ENCODE measurements around the gene ZNF500.

The ZNF500 gene

DNA sequence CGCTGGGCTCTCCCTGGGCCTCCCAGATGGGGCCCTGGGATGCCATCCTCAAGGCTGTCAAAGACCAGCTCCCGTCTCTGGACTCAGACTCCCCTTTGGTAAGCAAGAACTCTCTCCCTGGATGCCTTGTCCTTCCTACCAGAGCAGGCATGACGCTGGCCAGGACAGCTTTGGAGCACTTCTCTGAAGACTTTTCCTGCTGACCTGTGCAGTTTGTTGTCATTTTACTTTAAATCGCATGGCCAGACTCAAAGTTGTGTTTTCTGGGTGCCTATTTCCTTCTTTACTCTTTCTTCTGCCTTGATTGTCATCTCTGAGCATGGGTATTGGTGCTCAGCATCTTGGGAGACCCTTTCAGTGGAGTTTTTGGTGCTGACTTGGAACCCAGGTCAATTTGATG lies 30.4 kb downstream of the ZNF500 start:
- Histone ChIP-seq H3K27me3 (ENCODE audit: control insufficient read depth, insufficient read depth, low read length) (no peaks in the 10 kb centered on the region), H3K4me3 (ENCODE audit: low read depth, low read length) (no peak overlapping the region), H3K9me3 (ENCODE audit: control insufficient read depth, insufficient read depth, low read length) (no peaks in the 10 kb centered on the region), H3K27ac (ENCODE audit: low read depth, low read length) (no peak overlapping the region), H3K9ac (ENCODE audit: low read depth, low read length) (no peak overlapping the region), H3K36me3 (ENCODE audit: control insufficient read depth, insufficient read depth, low read length) (0 out of 2 replicates have a peak, but pooled peaks cover 5% of the 10 kb centered on the region), H3K4me1 (ENCODE audit: control insufficient read depth, insufficient read depth, low read length) (no peaks in the 10 kb centered on the region)

DNA sequence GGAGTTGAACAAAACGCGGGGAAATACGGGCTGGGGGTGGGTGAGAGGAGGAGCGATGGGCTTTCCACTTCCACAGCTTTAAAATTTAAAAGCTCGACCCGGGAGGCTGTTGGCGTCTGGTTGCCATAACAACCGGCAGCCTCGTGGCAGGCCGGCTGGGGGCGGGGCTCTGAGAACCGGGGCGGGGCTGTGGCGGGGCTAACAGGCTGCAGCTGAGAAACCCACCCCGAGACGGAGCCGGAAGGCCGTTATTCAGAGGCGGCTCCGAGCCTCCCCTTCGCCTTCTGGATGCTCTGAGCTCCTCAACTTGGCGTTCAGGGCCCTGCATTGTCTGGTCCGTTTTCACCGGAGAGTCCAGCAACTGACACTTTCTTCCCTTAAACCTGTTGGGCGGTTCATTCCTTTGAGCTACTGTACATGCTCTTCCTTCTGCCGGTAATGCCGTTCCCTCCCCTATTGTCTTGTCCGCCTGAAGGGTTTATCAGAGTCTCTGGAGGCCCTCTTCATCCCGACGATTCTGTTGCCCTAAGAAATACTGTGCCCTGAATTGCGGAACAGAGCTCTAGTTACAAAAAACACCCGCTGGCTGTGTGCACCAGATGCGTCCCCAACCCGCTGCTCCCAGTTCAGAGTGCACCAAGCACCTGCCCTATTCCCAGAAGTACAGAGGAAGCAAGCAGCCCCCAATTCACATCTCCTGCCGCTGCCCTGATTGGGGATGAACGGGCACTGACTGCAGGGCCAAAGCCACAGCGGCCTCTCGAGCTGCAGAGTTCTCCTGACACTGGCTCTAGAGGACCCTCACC lies 32.0 kb downstream of the ZNF500 start:
- Histone ChIP-seq H3K9me3 (ENCODE audit: control insufficient read depth, insufficient read depth, low read length) (no peaks in the 10 kb centered on the region), H3K4me3 (ENCODE audit: low read depth, low read length) (peak overlapping the region; percentile 89), H3K27ac (ENCODE audit: low read depth, low read length) (peak overlapping the region; percentile 90), H3K36me3 (ENCODE audit: control insufficient read depth, insufficient read depth, low read length) (peaks cover 19% of the 10 kb centered on the region), H3K4me1 (ENCODE audit: control insufficient read depth, insufficient read depth, low read length) (no peaks in the 10 kb centered on the region), H3K9ac (ENCODE audit: low read depth, low read length) (peak overlapping the region; percentile 15; the same call in 1 of the 2 replicates), H3K27me3 (ENCODE audit: control insufficient read depth, insufficient read depth, low read length) (no peaks in the 10 kb centered on the region)

DNA sequence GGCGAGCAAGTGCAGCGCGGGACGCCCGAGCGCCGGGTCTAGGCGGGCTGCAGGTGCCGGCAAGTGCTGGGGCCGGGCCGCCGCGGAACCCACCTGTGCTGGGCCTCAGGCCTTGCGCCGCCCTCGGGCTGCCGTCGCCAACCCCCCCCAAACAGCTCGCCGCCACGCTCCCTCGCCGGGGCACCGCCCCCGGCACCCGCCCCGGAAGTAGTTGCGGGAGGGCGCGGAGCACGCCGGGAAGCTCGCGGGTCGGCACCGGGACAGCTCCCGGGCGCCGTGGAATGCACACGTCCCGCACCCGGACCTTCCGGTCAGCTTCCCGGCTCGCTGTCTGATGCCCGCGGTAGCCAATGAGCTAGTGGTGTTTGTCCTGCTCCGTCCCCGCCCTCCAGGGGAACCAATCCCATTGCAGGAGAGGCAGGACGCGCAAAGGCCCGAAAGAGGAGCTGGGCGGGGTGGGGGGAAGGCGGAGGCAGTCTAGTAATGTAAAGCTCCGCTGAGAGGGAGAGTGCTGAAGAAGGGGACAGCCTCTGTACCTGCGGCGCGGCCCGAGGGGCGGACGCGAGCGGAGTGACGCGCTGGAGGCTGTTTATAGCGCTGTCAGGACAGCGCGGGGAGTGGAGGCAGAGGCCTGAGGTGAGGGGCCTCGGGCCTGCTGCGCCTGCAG lies 32.8 kb downstream of the ZNF500 start, which contains the start of the genes ANKS3 and DNAAF8:
Gene ANKS3 (minus strand): TSS at position 209 of the 667 bp plus-strand sequence. CDS start 4,122 bp downstream, outside the sequence.
Gene DNAAF8 (plus strand): TSS at position 475 of the 667 bp plus-strand sequence. CDS start 1,978 bp downstream, outside the sequence.
- no peaks in the 10 kb centered on the region for H3K27me3 ChIP-seq (ENCODE audit: control insufficient read depth, insufficient read depth, low read length)
- H3K27ac ChIP-seq (ENCODE audit: low read depth, low read length): peak within 1 kb of the TSS; percentile 90
- peak within 1 kb of the TSS; percentile 67 for H3K9ac ChIP-seq (ENCODE audit: low read depth, low read length)
- no peaks in the 10 kb centered on the region for H3K9me3 ChIP-seq (ENCODE audit: control insufficient read depth, insufficient read depth, low read length)
- H3K4me3 ChIP-seq (ENCODE audit: low read depth, low read length): peak within 1 kb of the TSS; percentile 89
- H3K36me3 ChIP-seq (ENCODE audit: control insufficient read depth, insufficient read depth, low read length): peaks cover 25% of the 10 kb centered on the region
- no peaks in the 10 kb centered on the region for H3K4me1 ChIP-seq (ENCODE audit: control insufficient read depth, insufficient read depth, low read length)

DNA sequence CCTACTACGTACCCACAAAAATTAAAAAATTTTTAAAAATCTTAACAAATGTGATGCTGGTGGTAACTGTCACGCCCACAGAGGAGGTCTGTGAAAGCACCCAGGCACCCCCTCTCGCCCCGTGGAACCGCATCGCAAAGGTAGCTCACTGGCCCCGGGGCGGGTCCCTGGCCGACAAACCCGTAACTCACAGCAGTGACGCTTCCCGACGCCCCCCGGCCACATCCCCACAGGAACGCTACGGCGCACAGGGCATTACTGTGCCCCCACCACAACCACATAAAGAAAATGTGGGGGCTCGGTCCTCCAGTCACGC lies 33.3 kb downstream of the ZNF500 start:
- H3K4me3 ChIP-seq (ENCODE audit: low read depth, low read length): peak overlapping the region; percentile 89
- no peaks in the 10 kb centered on the region for H3K4me1 ChIP-seq (ENCODE audit: control insufficient read depth, insufficient read depth, low read length)
- H3K9ac ChIP-seq (ENCODE audit: low read depth, low read length): peak overlapping the region; percentile 67
- H3K27ac ChIP-seq (ENCODE audit: low read depth, low read length): peak overlapping the region; percentile 90
- peaks cover 30% of the 10 kb centered on the region for H3K36me3 ChIP-seq (ENCODE audit: control insufficient read depth, insufficient read depth, low read length)
- no peaks in the 10 kb centered on the region for H3K9me3 ChIP-seq (ENCODE audit: control insufficient read depth, insufficient read depth, low read length)
- no peaks in the 10 kb centered on the region for H3K27me3 ChIP-seq (ENCODE audit: control insufficient read depth, insufficient read depth, low read length)

DNA sequence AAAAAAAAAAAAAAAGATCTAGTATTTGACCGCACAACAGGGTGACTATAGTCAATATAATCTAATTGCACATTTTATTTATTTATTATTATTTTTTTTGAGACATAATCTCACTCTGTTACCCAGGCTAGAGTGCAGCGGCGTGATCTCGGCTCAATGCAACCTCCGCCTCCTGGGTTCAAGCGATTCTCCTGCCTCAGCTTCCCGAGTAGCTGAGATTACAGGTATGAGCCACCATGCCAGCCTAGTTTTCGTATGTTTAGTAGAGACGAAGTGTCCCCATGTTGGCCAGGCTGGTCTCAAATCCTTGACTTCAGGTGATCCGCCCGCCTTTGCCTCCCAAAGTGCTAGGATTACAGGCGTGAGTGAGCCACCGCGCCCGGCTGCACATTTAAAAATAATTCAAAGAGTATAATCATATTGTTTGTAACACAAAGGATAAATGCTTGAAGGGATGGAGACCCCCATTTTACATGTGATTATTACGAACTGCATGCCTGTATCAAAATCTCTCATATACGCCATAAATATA lies 33.7 kb downstream of the ZNF500 start:
- H3K4me3 ChIP-seq (ENCODE audit: low read depth, low read length): peak overlapping the region; percentile 89
- no peaks in the 10 kb centered on the region for H3K27me3 ChIP-seq (ENCODE audit: control insufficient read depth, insufficient read depth, low read length)
- H3K9me3 ChIP-seq (ENCODE audit: control insufficient read depth, insufficient read depth, low read length): no peaks in the 10 kb centered on the region
- H3K4me1 ChIP-seq (ENCODE audit: control insufficient read depth, insufficient read depth, low read length): no peaks in the 10 kb centered on the region
- peaks cover 34% of the 10 kb centered on the region for H3K36me3 ChIP-seq (ENCODE audit: control insufficient read depth, insufficient read depth, low read length)
- H3K27ac ChIP-seq (ENCODE audit: low read depth, low read length): peak overlapping the region; percentile 90
- H3K9ac ChIP-seq (ENCODE audit: low read depth, low read length): peak overlapping the region; percentile 67

DNA sequence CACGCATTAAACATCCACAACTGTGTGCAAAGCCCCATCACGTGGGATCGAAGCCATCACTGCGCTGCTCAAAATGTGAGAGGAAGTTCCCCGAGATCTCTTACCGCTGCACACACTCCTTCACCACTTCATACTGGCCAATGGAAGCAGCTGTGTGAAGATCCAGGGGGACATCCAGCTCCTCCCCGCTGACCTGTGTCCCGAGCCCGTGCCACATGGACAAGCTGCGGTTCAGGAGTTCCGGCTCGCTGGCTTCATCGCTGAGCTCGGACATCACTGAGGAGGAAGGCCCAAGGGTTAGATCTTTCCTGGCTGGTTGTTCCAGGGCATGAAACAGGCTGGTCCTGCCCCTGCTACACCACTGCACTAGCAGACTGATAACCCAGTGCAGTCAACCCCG lies 37.1 kb downstream of the ZNF500 start:
- no peak overlapping the region for H3K27ac ChIP-seq (ENCODE audit: low read depth, low read length)
- H3K4me3 ChIP-seq (ENCODE audit: low read depth, low read length): no peak overlapping the region
- H3K27me3 ChIP-seq (ENCODE audit: control insufficient read depth, insufficient read depth, low read length): no peaks in the 10 kb centered on the region
- no peak overlapping the region for H3K9ac ChIP-seq (ENCODE audit: low read depth, low read length)
- H3K36me3 ChIP-seq (ENCODE audit: control insufficient read depth, insufficient read depth, low read length): peaks cover 60% of the 10 kb centered on the region
- H3K9me3 ChIP-seq (ENCODE audit: control insufficient read depth, insufficient read depth, low read length): no peaks in the 10 kb centered on the region
- H3K4me1 ChIP-seq (ENCODE audit: control insufficient read depth, insufficient read depth, low read length): no peaks in the 10 kb centered on the region

DNA sequence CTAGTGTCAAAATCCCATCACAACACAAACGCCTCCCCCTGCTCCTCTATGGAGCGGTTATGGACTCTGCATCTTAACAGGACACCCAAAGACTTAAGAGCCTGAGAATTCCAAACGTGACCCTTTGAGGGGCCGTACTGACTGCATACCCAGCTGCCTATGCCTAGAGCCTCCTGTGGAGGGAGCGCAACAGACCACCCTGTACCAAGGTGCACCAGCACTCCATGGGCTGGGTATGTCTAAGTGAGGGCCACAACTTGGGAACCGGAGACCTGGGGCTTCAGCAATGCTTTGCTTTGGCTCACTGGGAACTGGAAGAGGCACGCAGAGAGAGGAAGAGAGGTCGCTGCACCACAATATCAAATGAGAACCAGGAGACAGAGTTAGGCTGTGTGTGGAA lies 38.3 kb downstream of the ZNF500 start:
- Histone ChIP-seq H3K27me3 (ENCODE audit: control insufficient read depth, insufficient read depth, low read length) (no peaks in the 10 kb centered on the region), H3K4me1 (ENCODE audit: control insufficient read depth, insufficient read depth, low read length) (no peaks in the 10 kb centered on the region), H3K4me3 (ENCODE audit: low read depth, low read length) (no peak overlapping the region), H3K36me3 (ENCODE audit: control insufficient read depth, insufficient read depth, low read length) (peaks cover 72% of the 10 kb centered on the region), H3K27ac (ENCODE audit: low read depth, low read length) (no peak overlapping the region), H3K9ac (ENCODE audit: low read depth, low read length) (no peak overlapping the region), H3K9me3 (ENCODE audit: control insufficient read depth, insufficient read depth, low read length) (no peaks in the 10 kb centered on the region)

DNA sequence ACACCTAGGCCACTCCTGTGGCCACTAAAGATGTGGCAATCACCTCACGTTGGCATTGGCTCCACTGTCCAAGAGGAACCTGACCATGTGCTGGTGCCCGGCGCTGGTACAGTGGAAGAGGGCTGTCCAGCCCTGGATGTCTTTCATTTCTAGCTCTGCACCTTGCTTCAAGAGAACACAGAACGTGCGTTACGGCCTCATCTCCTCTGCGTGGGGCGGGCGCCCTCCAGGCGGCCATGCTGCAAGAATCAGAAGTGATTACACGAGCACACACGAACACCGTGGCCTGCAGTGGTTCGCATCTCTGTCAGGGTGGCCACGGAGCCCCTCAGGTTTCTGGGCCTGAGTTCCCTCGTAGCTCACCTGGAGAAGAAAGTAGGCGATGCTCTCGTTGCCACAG lies 40.3 kb downstream of the ZNF500 start:
- H3K27me3 ChIP-seq (ENCODE audit: control insufficient read depth, insufficient read depth, low read length): no peaks in the 10 kb centered on the region
- no peak overlapping the region for H3K4me3 ChIP-seq (ENCODE audit: low read depth, low read length)
- H3K9me3 ChIP-seq (ENCODE audit: control insufficient read depth, insufficient read depth, low read length): no peaks in the 10 kb centered on the region
- no peak overlapping the region for H3K9ac ChIP-seq (ENCODE audit: low read depth, low read length)
- no peaks in the 10 kb centered on the region for H3K4me1 ChIP-seq (ENCODE audit: control insufficient read depth, insufficient read depth, low read length)
- H3K36me3 ChIP-seq (ENCODE audit: control insufficient read depth, insufficient read depth, low read length): peaks cover 80% of the 10 kb centered on the region
- no peak overlapping the region for H3K27ac ChIP-seq (ENCODE audit: low read depth, low read length)

DNA sequence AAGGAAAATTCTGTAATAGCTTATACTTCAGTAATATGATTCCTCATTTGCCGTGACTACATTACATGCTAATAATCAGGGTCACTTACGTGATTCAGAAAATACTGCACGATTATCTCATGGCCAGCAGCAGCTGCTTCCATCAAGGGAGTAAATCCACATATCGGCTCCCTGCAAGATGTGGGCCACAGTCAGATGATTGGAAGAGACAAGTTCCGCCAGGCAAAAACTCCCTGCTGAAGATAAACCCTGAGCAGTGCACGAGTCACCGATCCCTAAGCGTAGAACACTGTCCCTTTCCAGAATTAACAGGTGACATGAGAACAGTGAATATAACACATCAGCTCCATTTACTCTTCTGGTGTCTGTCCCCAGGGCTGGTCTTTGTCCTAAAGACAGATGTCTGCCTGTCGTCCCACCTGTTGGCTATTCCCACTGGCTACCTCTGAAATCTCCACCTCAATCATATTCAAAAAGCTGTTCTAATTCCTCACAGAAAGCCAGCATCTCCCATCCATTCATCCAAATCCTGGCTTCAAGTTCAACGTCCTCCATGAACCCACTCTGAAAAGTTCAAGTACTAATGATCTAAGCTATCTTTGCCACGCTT lies 42.2 kb downstream of the ZNF500 start:
- Histone ChIP-seq H3K27ac (ENCODE audit: low read depth, low read length) (no peak overlapping the region), H3K9me3 (ENCODE audit: control insufficient read depth, insufficient read depth, low read length) (no peaks in the 10 kb centered on the region), H3K27me3 (ENCODE audit: control insufficient read depth, insufficient read depth, low read length) (no peaks in the 10 kb centered on the region), H3K9ac (ENCODE audit: low read depth, low read length) (no peak overlapping the region), H3K4me1 (ENCODE audit: control insufficient read depth, insufficient read depth, low read length) (no peaks in the 10 kb centered on the region), H3K4me3 (ENCODE audit: low read depth, low read length) (no peak overlapping the region), H3K36me3 (ENCODE audit: control insufficient read depth, insufficient read depth, low read length) (peaks cover 64% of the 10 kb centered on the region)

DNA sequence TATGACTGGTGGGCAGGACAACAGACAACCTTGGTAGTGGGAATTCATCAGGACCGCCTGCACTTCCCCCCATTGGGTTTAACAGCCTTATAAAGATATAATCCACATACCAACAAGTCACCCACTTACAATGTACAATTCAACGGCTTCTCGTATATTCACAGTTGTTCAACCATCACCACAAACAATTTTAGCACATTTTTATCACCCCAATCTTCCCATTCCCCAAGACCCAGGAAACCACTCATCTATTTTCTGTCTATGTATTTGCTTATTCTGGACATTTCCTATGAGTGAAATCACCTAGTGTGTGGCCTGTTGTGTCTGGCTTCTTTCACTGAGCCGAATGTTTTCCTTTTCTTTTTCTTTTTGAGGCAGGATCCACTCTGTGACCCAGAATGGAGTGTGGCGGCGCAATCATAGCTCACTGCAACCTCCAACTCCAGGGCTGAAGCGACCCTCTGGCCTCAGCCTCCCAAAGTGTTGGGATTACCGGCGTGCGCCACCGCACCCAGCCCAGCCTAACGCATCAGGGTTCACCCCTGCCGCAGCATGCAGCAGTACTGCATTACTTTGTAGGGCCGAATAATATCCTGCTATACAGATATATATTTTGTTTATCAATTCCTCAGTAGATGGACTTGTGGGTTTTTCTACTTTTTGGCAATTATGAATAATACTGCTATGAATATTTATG lies 43.7 kb downstream of the ZNF500 start:
- Histone ChIP-seq H3K4me1 (ENCODE audit: control insufficient read depth, insufficient read depth, low read length) (peaks cover 8% of the 10 kb centered on the region; the same call in 1 of the 2 replicates), H3K27ac (ENCODE audit: low read depth, low read length) (no peak overlapping the region), H3K4me3 (ENCODE audit: low read depth, low read length) (no peak overlapping the region), H3K9ac (ENCODE audit: low read depth, low read length) (no peak overlapping the region), H3K27me3 (ENCODE audit: control insufficient read depth, insufficient read depth, low read length) (no peaks in the 10 kb centered on the region), H3K9me3 (ENCODE audit: control insufficient read depth, insufficient read depth, low read length) (no peaks in the 10 kb centered on the region), H3K36me3 (ENCODE audit: control insufficient read depth, insufficient read depth, low read length) (peaks cover 50% of the 10 kb centered on the region)

Data from HUES48 (cell line).